OCI-LY3 (cell line): Measurements from ENCODE around the gene LRRC37B.
"Not testable (repeated sequence)": the region's sequence is repeated elsewhere in the genome, so short reads cannot be mapped to it uniquely, and the experiment has no call there.

Experiments
- H2AFZ ChIP-seq: fragments of 200-600, 300-600 bp; shearing (Covaris generic); 2 replicates; pipeline ENCODE4 v1.6.0; 2014; ENCODE audit warnings: antibody characterized with exemption, low read depth, low read length
- H3K27ac ChIP-seq: fragments of 200-600, 300-600 bp; sonication (generic); 2 replicates; pipeline ENCODE4 v1.5.1; 2014; ENCODE audit warnings: mild to moderate bottlenecking, low read length, moderate library complexity, mixed read lengths
- H3K27me3 ChIP-seq: fragments of 200-600, 300-600 bp; sonication (generic); 2 replicates; pipeline ENCODE4 v1.6.1; 2014; ENCODE audit warnings: low read depth, low read length, mixed read lengths
- H3K36me3 ChIP-seq: fragments of 200-600, 300-600 bp; sonication (generic); replicated peaks from 2 replicates; pipeline ENCODE3; 2014; ENCODE audit warnings: low read depth, low read length, mixed read lengths
- H3K4me1 ChIP-seq: fragments of 300-600, 200-600 bp; sonication (generic); 2 replicates; pipeline ENCODE4 v1.6.1; 2014; ENCODE audit warnings: low read length, mixed read lengths
- H3K4me2 ChIP-seq: fragments of 200-600, 300-600 bp; sonication (generic); 2 replicates; pipeline ENCODE4 v1.6.1; 2014; ENCODE audit warnings: low read length, mixed read lengths
- H3K4me3 ChIP-seq: fragments of 300-600, 200-600 bp; sonication (generic); 2 replicates; pipeline ENCODE4 v1.5.1; 2014; ENCODE audit warnings: antibody characterized with exemption, mild to moderate bottlenecking, low read length, moderate library complexity
- H3K79me2 ChIP-seq: fragments of 300-600, 200-600 bp; shearing (Covaris generic); 2 replicates; pipeline ENCODE4 v1.6.1; 2014; ENCODE audit warnings: mild to moderate bottlenecking, low read length, mixed read lengths
- H3K9ac ChIP-seq: fragments of 300-600, 200-600 bp; shearing (Covaris generic); 2 replicates; pipeline ENCODE4 v1.6.0; 2014; ENCODE audit warnings: mild to moderate bottlenecking, low read length, moderate library complexity
- H3K9me3 ChIP-seq: fragments of 200-600, 300-600 bp; shearing (Covaris generic); 2 replicates; pipeline ENCODE4 v1.6.1; 2014; ENCODE audit warnings: low read length, mixed read lengths; ENCODE audit not compliant: insufficient read depth
- H4K20me1 ChIP-seq: fragments of 200-600, 300-600 bp; sonication (generic); 2 replicates; pipeline ENCODE4 v1.6.1; 2016; ENCODE audit warnings: low read length, mixed read lengths; ENCODE audit not compliant: insufficient read depth
- CTCF ChIP-seq: fragments of 200-600, 300-600 bp; sonication (generic); IDR thresholded peaks from 2 replicates; pipeline ENCODE4 v1.5.1; 2014; ENCODE audit warnings: antibody characterized with exemption, low read length, low read depth
- EZH2phosphoT487 ChIP-seq: fragments of 200-600 bp; shearing (Covaris generic); IDR thresholded peaks from 2 replicates; pipeline ENCODE4 v1.6.1; 2018; ENCODE audit warnings: antibody characterized with exemption, mixed run types, low read depth

The LRRC37B gene

GRCh38 chr17:32021615-32021955 is 14.4 kb downstream of the LRRC37B start:
- no peak overlapping the region for H3K27ac ChIP-seq
- no peaks in the 10 kb centered on the region for H4K20me1 ChIP-seq
- H3K9me3 ChIP-seq = no peaks in the 10 kb centered on the region
- no peaks in the 10 kb centered on the region for H3K27me3 ChIP-seq
- H3K9ac ChIP-seq = no peak overlapping the region
- H3K4me2 ChIP-seq = no peak overlapping the region
- no peak overlapping the region for H3K4me3 ChIP-seq
- no peaks in the 10 kb centered on the region for H3K79me2 ChIP-seq
- no peaks in the 10 kb centered on the region for H3K4me1 ChIP-seq
- TF ChIP-seq EZH2phosphoT487 = no peak
- no peak for TF ChIP-seq CTCF
- no peak overlapping the region for H2AFZ ChIP-seq
- H3K36me3 ChIP-seq = no peaks in the 10 kb centered on the region

- not testable (repeated sequence) for H3K27ac ChIP-seq, H3K4me3 ChIP-seq, H4K20me1 ChIP-seq, H3K4me2 ChIP-seq, H2AFZ ChIP-seq, H3K4me1 ChIP-seq, H3K36me3 ChIP-seq, H3K9me3 ChIP-seq, H3K9ac ChIP-seq, H3K79me2 ChIP-seq, H3K27me3 ChIP-seq
These were observed 15.4 kb downstream of the LRRC37B start for GRCh38 chr17:32022554-32022953.

- H3K27ac ChIP-seq, H3K4me1 ChIP-seq, H2AFZ ChIP-seq, H3K36me3 ChIP-seq, H3K9me3 ChIP-seq, H4K20me1 ChIP-seq, H3K4me2 ChIP-seq, H3K9ac ChIP-seq, H3K79me2 ChIP-seq, H3K4me3 ChIP-seq, H3K27me3 ChIP-seq: not testable (repeated sequence)
These were observed 20.1 kb downstream of the LRRC37B start for GRCh38 chr17:32027271-32027670.

GRCh38 chr17:32033223-32033622 is 26.0 kb downstream of the LRRC37B start:
- Histone ChIP-seq H3K36me3 (no peaks in the 10 kb centered on the region), H3K9ac (no peak overlapping the region), H4K20me1 (no peaks in the 10 kb centered on the region), H2AFZ (no peak overlapping the region), H3K27ac (no peak overlapping the region), H3K9me3 (no peaks in the 10 kb centered on the region), H3K27me3 (no peaks in the 10 kb centered on the region), H3K79me2 (no peaks in the 10 kb centered on the region), H3K4me1 (no peaks in the 10 kb centered on the region), H3K4me3 (no peak overlapping the region), H3K4me2 (no peak overlapping the region)
- TF ChIP-seq EZH2phosphoT487 (no peak), CTCF (no peak)

- not testable (repeated sequence) for H4K20me1 ChIP-seq, H3K9ac ChIP-seq, H3K36me3 ChIP-seq, H3K4me3 ChIP-seq, H3K4me2 ChIP-seq, H3K9me3 ChIP-seq, H2AFZ ChIP-seq, H3K27me3 ChIP-seq, H3K27ac ChIP-seq, H3K79me2 ChIP-seq, H3K4me1 ChIP-seq
These were observed 26.6 kb downstream of the LRRC37B start for GRCh38 chr17:32033812-32034211.

GRCh38 chr17:32040246-32040645 is 33.1 kb downstream of the LRRC37B start:
- not testable (repeated sequence) for H3K27ac ChIP-seq, H3K79me2 ChIP-seq, H3K9me3 ChIP-seq, H3K4me2 ChIP-seq, H3K4me3 ChIP-seq, H3K9ac ChIP-seq, H3K36me3 ChIP-seq, H2AFZ ChIP-seq, H3K4me1 ChIP-seq, H4K20me1 ChIP-seq, H3K27me3 ChIP-seq

- not testable (repeated sequence) for H3K27ac ChIP-seq, H3K27me3 ChIP-seq, H3K4me2 ChIP-seq, H3K4me1 ChIP-seq, H2AFZ ChIP-seq, H3K36me3 ChIP-seq, H3K79me2 ChIP-seq, H3K9me3 ChIP-seq, H4K20me1 ChIP-seq, H3K9ac ChIP-seq, H3K4me3 ChIP-seq
These were observed 34.2 kb downstream of the LRRC37B start for GRCh38 chr17:32041306-32041875.

GRCh38 chr17:32042266-32042665 is 35.1 kb downstream of the LRRC37B start:
- H3K9me3 ChIP-seq, H3K4me2 ChIP-seq, H3K4me1 ChIP-seq, H2AFZ ChIP-seq, H3K27ac ChIP-seq, H3K27me3 ChIP-seq, H3K9ac ChIP-seq, H3K4me3 ChIP-seq, H3K79me2 ChIP-seq, H4K20me1 ChIP-seq, H3K36me3 ChIP-seq: not testable (repeated sequence)
